C1 segment of cervical spinal cord (tissue), 14 donors: ENCODE results near the gene SPTBN2.
"Not testable (repeated sequence)": the region's sequence is repeated elsewhere in the genome, so short reads cannot be mapped to it uniquely, and the experiment has no call there.

ENCODE experiments used
- DNase-seq, 14 donors: peaks; one replicate each; lab custom pipeline; 2025; lab: John Stamatoyannopoulos, UW

Gene SPTBN2

DNA sequence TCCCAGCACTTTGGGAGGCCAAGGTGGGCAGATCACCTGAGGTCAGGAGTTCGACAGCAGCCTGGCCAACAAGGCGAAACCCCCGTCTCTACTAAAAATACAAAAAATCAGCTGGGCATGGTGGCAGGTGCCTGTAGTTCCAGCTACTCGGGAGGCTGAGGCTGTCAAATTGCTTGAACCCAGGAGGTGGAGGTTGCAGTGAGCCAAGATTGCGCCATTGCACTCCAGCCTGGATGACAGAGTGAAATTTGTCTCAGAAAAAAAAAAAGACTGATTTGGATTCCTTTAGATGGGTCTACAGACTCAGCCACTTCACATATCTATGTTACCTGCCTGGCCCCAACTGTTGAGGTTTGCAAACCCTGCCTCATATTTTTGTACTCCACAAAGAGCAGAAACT is 4.8 kb downstream of the SPTBN2 start:
- DNase-seq: not testable (repeated sequence)

DNA sequence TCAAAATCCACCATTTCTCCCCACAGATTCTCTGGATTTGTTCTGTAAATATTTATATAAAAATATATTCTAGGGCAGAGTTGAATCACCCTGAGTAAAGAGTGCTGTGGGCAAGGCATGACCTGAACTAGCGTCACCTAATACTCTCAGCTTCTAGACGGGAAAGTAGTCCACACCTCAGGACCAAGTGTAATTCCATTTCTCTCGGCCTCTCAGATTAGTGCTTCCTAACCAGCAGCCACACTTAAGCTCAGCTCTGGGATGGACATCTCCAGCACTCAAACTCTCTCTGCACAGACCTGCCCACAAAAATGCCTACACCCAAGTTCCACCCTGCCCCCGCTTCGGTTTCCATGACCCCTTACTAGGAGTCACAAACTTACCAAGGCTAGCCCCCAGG is 5.3 kb downstream of the SPTBN2 start:
- no peak for DNase-seq

DNA sequence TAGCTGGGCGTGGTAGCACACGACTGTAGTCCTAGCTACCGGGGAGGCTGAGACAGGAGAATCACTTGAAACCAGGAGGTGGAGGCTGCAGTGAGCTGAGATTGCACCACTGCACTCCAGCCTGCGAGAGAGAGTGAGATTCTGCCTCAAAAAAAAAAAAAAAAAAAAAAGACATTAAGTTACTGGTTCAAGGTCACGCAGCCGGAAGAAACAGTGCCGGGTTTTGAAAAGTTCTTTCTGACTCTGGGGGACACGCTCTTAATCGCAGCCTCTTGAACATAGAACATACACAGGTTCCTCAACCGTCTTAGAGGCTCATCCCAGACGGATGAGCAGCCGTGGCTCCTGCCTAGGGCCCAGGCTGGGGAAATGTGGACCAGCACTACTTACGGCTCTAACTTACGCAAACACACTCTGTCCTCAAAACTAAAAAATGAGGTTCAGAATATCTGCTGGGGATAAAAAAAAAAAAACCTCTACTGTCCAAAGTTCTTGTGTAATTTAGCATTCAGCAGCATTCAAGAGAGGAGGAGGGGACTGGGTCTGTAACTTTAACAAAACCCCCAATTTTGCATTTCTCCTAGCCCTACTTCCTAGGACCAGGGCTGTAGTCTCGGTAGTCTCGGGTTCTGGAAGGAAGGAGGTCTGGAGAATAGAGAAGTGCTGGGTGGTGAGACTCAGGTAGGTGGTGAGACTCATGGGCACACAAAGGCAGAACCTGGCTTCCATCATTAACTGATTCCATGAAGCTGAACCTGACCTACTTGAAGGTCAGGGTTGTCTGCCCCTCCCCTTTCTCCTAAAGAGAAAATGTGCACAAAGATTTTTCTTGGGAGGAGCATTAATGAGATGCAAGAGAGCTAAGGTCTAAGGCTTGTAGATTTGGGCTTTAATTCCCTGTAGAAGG is 6.0 kb downstream of the SPTBN2 start:
- DNase-seq: no peak

DNA sequence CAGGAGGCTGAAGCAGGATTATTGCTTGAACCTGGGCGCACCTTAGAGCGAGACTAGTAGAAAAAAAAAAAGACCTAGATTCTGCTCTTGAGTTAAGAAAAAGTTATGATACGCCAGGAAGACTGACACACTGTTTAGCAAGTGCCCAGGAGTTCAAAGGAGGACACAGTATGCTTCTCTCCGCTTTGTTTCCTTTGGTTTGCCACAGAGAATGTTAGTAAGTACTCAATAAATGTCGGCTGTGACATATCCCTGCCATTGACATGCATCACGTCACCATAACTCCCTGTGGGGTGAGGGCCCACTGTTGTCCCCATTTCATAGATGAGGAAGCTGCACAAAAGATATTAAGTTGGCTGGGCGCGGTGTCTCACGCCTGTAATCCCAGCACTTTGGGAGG is 7.1 kb downstream of the SPTBN2 start:
- DNase-seq: no peak

DNA sequence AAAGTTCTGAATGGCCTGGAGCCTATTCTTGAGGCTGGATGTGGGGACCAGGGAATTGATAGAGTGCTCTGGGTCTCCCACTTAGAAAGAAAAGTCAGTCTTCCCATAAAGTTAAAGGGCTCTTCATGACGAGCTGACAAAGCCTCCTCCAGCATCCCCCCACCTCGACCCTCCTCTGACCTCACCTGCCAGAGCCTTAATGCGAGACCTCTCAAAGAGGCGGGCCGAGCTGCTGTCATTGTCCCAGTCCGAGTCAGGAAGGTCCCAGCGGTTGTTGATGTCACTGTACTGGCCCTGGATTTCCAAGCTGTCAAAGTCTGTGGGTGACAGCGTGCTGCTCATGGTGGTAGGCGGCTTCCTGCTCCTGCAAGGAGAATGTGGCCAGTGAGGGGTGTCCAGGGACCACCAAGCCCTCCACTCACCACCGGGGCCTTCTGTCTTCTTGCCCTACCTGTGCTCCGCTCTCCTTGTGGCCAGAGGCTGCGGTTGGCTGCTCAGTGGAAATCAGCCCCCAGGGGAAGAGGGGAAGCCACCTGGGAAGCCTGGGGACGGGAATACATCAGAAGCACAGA is 8.0 kb downstream of the SPTBN2 start:
- DNase-seq: no peak

DNA sequence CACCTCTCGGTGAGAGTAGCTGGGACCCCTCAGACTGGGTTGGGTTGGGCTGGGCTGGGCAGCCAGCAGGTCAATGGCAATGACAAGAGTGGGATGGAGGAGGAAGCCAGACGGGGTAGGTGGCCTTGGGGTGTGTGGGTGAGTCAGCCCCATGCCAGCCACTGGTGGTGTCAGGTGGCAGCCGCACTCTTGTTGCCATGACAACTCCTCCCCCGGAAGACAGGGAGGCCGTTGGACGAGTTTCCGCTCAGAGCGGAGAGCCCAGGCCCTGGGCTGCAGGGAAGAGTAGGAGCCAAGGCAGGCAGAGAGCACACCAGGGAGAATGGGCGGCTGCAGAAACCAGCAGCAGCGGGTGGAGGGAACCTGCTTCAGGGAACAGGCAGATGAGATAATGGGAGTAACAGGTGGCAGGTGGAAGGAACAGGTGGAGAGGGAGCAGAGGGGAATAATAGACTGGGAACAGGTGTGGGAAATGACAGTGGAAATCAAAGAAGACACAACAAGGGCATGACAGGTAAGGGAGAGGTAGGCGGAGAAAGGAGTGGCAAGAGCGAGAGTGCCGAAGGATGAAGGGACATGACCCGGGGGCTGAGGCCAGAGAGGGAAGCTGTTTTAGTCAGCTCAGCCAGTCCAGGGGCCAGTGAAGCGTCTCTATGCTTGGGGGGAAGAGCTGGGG is 8.7 kb downstream of the SPTBN2 start:
- DNase-seq: peak in 1 of 14 donors; percentile 79

DNA sequence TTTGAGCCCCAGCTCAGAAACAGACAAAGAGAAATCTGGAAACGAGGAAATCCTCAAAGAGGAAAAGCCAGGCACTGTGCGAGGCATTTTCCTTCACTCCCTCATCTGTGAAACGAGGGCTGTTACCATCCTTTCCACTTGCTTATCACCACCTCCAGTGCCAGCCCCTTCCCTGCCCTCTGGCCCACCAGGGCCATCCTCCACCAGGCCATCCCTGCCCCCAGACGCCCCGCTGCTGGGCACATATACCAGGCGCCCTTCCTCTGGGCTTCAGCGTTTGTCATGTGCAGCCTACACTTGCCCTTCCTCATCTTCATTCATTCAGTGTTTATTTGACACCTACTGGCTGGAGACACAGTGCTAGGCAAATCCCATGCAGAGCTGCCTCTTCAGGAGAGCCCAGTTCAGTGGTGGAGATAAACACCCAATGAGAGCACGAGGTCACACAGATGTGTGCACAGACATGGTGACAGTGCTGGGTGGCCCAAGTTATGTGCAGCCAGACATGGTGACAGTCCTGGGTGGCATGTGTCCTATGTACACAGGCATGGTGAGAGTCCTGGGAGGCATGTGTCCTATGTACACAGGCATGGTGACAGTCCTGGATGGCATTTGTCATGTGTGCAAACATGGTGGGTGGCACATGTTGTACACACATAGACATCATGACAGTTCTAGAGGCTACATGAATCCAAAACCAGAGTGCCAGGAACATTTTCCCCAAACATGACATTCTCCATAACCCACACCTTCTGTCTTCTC is 9.7 kb downstream of the SPTBN2 start:
- DNase-seq: no peak

DNA sequence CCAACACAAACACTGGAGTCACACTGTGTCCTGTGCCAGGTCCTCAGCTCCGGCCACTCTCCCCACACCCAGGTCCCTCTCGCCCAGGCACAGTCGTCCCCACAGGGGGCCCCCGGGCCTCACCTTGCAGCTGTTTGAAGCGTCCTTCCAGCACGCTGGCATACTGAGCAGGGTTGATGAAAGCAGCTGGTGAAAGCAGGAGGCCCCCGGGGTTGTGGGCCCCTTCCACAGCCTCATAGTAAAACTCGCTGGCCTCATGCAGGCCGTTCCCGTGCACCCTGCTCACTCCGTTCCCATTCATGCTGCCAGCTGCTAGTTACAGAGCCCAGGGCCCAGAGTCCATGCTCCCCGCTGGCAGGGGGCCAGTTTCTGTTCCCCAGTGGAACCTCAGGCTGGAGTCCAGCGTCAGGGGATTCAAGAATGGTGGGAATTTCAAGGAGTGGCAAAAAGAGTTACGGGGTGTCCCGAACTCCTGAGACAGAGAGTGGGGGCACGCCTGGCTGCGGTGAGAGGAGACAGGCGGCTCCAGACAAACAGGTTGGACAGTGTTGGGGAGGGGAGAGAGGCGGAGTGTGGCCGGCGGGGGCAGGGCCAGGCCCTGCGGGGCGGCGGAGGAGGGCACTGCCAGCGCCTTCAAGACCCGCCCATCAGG is 10.6 kb downstream of the SPTBN2 start:
- DNase-seq: peak in 1 of 14 donors; percentile 36

DNA sequence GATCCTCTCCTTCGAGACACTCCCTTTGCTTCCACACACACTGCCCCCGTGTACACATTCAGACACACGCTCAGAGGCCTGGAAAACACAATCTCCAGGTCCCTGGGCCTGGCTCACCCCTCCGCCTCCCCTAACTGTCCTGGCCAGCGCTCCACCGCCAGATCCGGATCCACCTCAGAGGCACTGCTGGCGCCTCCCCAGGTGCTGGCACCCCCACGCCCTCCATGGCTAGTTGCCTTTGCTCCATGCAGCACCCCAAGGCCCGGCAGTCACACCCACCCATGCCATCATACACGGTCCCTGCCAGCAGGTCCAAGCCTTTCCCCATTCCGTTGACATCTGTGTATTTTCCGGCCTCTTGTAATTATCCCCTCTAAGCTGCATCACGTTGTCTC is 11.1 kb downstream of the SPTBN2 start:
- peak in 1 of 14 donors; percentile 73 for DNase-seq

DNA sequence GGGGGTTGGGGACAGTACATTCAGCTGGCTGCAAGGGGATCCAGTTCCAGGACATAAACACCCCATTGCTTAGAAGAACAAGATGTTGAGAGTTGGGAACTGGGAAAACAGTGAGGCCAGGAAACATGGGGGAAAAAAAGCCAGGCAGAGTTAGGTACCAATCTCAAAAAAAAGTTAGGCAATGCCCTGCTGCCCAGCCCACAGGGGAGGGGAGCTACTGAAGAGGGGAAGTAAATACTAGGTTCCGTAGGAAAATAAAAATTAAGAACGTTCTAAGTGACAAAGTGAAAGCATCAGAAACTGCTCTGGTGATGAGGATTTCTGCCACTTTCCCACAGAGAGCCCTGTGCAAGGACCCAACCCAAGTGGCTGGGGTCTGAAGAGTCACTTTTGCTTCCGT is 12.0 kb downstream of the SPTBN2 start:
- no peak for DNase-seq

DNA sequence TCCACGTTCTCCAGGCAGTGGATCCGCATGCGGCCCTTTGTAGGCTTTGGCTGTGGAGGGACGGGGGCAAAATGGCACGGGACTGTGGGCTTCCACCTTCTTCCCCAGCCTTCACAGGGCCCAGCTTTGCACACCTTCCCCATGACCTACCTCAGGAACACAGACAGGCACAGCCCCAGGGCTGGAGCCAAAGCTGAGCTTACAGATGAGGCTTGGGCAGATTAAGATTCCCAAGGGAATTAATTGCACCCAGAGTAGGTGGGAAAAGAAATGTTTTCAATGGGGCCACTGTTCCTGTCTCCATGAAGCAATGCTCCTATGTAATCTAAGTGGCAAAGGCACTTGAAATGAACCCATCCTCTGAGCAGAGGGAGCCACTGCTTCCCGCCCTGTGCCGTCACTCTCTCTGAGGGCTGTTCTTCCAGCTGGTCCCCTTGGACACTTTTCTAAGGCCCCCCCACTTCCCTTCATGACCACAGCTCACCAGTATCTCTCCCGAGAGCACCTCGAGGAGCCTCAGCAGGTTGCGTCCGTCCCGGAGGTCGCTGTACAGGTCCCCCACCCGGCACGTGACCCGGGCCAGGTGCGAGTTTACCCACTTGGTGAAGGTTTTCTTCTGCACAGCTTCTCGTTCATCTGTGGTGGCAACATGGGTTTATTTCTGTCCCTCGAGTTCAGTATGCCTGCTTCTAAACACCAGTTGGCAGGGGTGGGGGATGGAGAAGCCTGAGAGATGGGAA is 13.5 kb downstream of the SPTBN2 start:
- DNase-seq: no peak

DNA sequence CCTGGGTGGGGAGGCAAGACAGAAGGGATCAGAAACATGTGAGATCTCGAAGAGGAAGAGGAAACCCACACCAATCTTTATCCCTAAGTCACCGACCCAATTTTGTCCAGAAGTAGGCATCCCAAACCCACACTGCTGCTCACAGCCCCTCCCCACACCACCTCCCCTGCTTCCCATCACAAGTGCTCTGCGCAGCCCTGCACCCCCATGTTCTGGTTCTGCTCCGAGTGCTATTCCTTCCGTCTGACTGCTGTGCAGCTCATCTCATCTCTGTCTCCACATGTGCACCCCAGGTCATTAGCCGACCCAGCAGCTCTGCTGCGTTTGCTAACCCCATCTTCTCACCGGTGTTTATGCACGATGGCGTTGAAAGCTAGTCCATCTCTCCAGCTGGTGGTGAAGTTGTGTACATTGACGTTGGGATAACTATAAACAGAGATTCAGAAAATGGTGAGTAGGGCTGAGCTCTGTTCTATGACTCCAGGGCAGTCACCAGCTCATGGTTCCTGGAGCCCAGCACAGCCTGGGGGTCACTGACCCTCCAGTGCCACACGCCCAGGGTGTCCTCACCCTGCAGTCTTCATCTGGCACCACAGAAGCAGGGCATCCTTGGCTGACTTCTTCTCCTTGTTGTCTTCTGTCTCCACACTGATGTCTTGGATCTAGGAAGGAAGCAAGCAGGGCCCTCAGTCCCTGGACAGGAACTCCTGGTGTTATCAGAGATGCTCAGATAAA is 15.1 kb downstream of the SPTBN2 start:
- DNase-seq: no peak

DNA sequence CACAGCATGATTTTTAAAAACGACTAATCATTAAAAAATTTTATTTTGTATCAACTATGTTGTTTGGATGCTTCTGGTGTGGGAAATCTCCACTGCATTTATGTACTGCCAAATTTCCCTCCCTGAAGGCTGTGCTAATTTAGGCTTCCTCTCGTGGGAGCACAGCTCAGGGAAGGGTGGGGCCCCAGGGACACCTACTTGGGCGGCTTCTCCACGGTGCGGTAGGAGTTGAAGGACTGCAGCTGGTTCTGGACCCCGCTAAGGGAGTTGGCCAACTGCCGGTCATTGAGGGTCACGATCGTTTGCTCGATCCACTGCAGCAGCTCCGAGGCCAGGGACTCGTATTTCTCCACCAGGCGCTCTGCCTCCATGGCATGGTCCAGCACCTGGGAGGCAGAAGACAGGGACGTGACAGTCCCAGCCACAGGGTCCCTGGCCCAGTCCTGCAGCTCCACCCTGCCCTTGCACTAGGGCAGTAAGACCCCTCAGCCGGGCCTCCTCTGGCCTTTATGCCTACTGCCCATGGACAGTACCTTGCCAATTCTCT is 18.6 kb downstream of the SPTBN2 start:
- DNase-seq: no peak

DNA sequence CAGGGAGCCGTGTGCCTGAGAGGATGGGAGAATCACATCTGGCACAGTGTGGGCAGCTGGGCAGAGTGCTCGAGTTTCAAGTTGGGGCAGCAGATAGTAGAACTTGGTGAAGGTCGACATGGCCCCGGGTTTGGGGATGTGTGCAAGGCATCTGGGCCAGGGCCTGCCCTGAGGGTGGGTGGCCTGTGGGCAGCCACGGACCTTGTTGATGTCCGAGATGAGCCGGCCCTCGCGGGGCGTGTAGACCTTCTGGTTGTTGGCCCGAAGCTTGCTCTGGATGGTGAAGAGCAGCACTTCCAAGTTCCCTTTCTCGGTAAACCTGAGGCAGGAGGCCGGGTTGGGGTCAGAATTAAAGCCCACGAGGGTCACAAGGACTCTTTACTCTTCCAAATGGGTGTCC is 20.3 kb downstream of the SPTBN2 start:
- no peak for DNase-seq

DNA sequence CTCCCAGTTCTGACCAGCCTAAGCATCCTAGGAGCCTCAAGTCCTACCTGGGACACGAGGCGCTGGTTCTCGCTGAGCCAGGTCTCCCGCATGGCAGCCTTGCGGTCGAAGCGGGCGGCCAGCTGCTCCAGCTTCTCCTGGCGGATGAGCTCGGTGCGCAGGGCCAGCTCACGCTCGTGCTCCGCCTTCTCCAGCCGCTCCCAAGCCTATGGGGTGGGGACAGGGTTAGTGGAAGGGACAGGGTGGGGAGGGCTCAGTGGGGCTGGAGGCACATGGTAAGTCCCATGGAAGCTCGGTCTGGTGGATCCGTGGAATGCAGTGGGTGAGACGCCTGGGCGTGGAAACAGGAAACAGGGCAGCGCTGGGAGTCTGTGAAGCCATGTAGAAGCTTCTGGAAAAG is 20.9 kb downstream of the SPTBN2 start:
- no peak for DNase-seq

DNA sequence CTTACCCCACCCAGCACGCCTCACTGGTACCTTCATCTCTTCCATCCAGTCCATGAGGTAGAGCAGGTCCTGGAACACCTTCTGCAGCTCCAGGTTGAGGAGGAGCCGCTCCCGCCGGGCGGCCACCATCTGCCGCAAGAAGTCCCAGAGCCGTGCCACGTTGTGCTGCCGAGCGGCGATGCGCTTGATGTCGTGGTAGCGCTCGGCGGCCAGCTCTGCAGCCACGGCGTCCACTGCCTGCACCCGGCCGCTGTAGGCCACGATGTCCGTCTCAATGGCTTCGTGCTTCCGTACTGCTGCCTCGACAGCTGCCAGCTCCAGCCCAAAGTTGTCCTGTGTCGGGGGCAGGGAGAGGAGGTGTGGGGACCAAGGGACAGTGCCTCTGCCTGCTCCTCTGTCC is 21.5 kb downstream of the SPTBN2 start:
- no peak for DNase-seq

DNA sequence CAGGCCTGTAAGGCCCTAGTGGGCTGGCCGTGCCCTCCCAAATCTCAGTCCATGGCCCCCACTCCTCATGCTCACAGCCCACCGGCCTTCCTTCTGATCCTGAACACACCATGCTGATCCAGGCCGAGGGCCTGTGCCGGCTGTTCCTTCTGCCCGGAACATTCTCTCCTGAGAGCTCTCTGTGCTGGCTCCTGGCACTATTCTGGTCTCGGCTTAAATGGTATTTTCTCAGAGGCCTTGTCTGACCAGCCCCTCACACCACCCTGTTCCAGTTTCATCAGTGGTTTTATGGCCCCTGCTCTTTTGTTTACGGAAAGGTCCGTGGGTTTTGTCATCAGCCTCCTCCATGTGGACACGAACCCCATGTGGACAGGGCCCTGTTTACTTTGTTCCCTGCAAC is 22.0 kb downstream of the SPTBN2 start:
- DNase-seq: no peak

DNA sequence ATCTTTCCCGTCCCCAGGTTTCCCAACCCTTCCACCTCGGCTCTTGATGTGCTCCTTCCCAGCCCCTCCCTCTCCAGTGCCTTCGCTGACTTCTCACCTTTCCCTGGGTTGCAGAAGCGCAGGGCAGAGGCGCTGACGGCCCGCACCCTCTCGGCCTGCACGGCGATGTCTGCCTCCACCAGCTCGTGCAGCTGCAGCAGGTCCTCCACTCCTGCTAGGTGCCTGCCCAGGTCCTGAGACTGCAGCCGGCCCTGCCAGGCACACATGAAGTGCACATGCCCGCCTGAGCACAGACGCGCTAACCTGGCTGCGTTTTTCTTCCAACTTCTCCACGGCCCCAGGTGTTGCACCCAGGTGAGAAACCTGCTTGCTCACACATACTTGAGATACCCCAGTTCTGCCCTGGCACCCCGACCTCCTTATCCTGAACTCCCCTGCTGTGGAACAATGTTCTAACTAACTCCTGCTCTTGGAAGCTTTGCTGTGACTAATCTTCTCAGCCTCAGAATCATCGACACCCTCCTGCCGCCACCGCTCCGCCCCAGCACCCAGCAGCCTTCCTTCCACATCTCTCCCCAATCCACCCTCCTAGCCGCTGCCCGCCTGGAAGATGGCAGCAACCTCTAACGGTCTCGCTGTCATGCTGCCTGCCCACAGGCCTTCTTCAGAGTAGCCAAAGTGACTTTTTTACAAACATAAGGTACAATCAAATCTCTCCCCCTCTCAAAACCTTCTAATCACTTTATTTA is 23.3 kb downstream of the SPTBN2 start:
- DNase-seq: no peak
